ENCODE measurements around the gene TSPAN4. TPM values are rescaled to one million over a fixed set of nuclear protein-coding genes. Genes with fewer than 3 reads are reported as not detected.

The TSPAN4 gene
- total and polyA plus RNA-seq, 2 of the 13 experiments (the other 11 are each of a cell fraction or from before 2014, with no cell fraction given), result 31.7 to 68.3 TPM

DNA sequence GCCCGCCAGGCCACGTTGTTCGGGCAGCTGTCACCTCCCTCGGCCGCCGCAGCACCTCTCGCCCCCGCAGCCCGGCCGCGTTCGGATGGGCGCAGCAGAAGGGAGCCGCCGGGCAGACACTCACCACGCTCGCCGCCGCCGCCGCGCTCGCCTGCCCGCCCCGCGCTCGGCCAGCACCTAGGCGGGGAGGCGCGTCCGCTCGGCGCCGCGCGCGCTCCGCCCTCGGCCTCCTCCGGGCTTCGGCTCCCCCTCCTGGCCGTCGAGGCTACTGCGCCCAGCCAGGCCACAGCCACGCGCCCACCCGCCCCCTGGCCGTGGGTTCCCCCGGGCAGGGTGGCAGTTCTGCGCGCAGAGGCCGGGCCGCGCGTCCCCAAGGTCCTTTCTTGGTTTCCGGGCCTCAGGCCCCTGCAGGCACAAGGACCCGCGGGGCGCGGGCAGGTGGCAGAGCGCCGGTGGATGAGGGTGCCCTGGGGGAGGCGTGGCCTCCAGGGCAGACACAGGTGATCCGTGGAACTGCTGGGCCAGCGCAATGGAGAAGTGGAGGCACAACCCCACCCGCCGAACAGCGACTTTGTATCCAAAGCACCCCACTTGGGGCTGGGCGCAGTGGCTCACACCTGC, 44.4 kb upstream of the TSPAN4 start, which contains the start of gene SLC25A22 (continued):
- TF ChIP-seq GLI4 (CRISPR knock-in tag; IDR thresholded peaks at IDR 0.05; ENCODE audit: borderline replicate concordance) (no peak), ZNF558 (CRISPR knock-in tag; IDR thresholded peaks at IDR 0.05; ENCODE audit: borderline replicate concordance) (no peak), MTA1 (CRISPR knock-in tag; IDR thresholded peaks at IDR 0.05; ENCODE audit: borderline replicate concordance) (peak; percentile 46; the same call in 1 of the 2 replicates), HIVEP1 (CRISPR knock-in tag; IDR thresholded peaks at IDR 0.05) (no peak), RFX1 (IDR thresholded peaks at IDR 0.05) (no peak), DMAP1 (CRISPR knock-in tag; IDR thresholded peaks at IDR 0.05) (peak; percentile 5; the same call in 1 of the 2 replicates), ZNF747 (CRISPR knock-in tag; IDR thresholded peaks at IDR 0.05; ENCODE audit: borderline replicate concordance) (no peak), REL (CRISPR knock-in tag; conservative IDR thresholded peaks at IDR 0.05) (no peak), POGZ (CRISPR knock-in tag; IDR thresholded peaks at IDR 0.05) (no peak), CHD2 (IDR thresholded peaks at IDR 0.05; ENCODE audit: low read depth, low read length) (no peak), CC2D1A (CRISPR knock-in tag; IDR thresholded peaks at IDR 0.05) (no peak), NRL (CRISPR knock-in tag; IDR thresholded peaks at IDR 0.05; ENCODE audit: borderline replicate concordance) (no peak)
- TF ChIP-seq, protein P1, sequence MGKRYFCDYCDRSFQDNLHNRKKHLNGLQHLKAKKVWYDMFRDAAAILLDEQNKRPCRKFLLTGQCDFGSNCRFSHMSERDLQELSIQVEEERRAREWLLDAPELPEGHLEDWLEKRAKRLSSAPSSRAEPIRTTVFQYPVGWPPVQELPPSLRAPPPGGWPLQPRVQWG (CRISPR knock-in tag; IDR thresholded peaks at IDR 0.05; ENCODE audit: borderline replicate concordance, low read depth), result no peak
- TF ChIP-seq, protein P2, sequence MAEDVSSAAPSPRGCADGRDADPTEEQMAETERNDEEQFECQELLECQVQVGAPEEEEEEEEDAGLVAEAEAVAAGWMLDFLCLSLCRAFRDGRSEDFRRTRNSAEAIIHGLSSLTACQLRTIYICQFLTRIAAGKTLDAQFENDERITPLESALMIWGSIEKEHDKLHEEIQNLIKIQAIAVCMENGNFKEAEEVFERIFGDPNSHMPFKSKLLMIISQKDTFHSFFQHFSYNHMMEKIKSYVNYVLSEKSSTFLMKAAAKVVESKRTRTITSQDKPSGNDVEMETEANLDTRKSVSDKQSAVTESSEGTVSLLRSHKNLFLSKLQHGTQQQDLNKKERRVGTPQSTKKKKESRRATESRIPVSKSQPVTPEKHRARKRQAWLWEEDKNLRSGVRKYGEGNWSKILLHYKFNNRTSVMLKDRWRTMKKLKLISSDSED (CRISPR knock-in tag; IDR thresholded peaks at IDR 0.05), result no peak
- TF ChIP-seq, protein P3, sequence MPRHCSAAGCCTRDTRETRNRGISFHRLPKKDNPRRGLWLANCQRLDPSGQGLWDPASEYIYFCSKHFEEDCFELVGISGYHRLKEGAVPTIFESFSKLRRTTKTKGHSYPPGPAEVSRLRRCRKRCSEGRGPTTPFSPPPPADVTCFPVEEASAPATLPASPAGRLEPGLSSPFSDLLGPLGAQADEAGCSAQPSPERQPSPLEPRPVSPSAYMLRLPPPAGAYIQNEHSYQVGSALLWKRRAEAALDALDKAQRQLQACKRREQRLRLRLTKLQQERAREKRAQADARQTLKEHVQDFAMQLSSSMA (CRISPR knock-in tag; IDR thresholded peaks at IDR 0.05), result no peak
- TF ChIP-seq, protein P4, sequence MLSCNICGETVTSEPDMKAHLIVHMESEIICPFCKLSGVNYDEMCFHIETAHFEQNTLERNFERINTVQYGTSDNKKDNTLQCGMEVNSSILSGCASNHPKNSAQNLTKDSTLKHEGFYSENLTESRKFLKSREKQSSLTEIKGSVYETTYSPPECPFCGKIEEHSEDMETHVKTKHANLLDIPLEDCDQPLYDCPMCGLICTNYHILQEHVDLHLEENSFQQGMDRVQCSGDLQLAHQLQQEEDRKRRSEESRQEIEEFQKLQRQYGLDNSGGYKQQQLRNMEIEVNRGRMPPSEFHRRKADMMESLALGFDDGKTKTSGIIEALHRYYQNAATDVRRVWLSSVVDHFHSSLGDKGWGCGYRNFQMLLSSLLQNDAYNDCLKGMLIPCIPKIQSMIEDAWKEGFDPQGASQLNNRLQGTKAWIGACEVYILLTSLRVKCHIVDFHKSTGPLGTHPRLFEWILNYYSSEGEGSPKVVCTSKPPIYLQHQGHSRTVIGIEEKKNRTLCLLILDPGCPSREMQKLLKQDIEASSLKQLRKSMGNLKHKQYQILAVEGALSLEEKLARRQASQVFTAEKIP (CRISPR knock-in tag; IDR thresholded peaks at IDR 0.05; ENCODE audit: borderline replicate concordance), result no peak
- TF ChIP-seq, protein P5, sequence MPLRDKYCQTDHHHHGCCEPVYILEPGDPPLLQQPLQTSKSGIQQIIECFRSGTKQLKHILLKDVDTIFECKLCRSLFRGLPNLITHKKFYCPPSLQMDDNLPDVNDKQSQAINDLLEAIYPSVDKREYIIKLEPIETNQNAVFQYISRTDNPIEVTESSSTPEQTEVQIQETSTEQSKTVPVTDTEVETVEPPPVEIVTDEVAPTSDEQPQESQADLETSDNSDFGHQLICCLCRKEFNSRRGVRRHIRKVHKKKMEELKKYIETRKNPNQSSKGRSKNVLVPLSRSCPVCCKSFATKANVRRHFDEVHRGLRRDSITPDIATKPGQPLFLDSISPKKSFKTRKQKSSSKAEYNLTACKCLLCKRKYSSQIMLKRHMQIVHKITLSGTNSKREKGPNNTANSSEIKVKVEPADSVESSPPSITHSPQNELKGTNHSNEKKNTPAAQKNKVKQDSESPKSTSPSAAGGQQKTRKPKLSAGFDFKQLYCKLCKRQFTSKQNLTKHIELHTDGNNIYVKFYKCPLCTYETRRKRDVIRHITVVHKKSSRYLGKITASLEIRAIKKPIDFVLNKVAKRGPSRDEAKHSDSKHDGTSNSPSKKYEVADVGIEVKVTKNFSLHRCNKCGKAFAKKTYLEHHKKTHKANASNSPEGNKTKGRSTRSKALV (CRISPR knock-in tag; IDR thresholded peaks at IDR 0.05), result no peak
- TF ChIP-seq, protein P6, sequence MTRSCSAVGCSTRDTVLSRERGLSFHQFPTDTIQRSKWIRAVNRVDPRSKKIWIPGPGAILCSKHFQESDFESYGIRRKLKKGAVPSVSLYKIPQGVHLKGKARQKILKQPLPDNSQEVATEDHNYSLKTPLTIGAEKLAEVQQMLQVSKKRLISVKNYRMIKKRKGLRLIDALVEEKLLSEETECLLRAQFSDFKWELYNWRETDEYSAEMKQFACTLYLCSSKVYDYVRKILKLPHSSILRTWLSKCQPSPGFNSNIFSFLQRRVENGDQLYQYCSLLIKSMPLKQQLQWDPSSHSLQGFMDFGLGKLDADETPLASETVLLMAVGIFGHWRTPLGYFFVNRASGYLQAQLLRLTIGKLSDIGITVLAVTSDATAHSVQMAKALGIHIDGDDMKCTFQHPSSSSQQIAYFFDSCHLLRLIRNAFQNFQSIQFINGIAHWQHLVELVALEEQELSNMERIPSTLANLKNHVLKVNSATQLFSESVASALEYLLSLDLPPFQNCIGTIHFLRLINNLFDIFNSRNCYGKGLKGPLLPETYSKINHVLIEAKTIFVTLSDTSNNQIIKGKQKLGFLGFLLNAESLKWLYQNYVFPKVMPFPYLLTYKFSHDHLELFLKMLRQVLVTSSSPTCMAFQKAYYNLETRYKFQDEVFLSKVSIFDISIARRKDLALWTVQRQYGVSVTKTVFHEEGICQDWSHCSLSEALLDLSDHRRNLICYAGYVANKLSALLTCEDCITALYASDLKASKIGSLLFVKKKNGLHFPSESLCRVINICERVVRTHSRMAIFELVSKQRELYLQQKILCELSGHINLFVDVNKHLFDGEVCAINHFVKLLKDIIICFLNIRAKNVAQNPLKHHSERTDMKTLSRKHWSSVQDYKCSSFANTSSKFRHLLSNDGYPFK (CRISPR knock-in tag; IDR thresholded peaks at IDR 0.05; ENCODE audit: borderline replicate concordance), result 0 out of 2 replicates have a peak, but pooled peaks have one; percentile 2
